Upper lobe of left lung (tissue), 4 donors: Measurements from ENCODE around the gene OAS2.

ENCODE experiments used
- EP300 ChIP-seq, 4 donors: sonication (generic); formaldehyde crosslinking; IDR thresholded peaks; one replicate each; pipeline ENCODE4 v1.5.1; 2017; ENCODE audit warnings: antibody characterized with exemption in 4 of 4, control low read depth in 2 of 4
- TF ChIP-seq, protein P1 (sequence below), 6 experiments: fragments of 450-650 bp in 4 of 6; fragments of 200-600 bp in 2 of 6; sonication (generic) in 2 of 6; IDR thresholded peaks; one replicate each; pipeline ENCODE4 v1.5.1; 2016 to 2019; ENCODE audit warnings: antibody characterized with exemption in 6 of 6

DNA sequence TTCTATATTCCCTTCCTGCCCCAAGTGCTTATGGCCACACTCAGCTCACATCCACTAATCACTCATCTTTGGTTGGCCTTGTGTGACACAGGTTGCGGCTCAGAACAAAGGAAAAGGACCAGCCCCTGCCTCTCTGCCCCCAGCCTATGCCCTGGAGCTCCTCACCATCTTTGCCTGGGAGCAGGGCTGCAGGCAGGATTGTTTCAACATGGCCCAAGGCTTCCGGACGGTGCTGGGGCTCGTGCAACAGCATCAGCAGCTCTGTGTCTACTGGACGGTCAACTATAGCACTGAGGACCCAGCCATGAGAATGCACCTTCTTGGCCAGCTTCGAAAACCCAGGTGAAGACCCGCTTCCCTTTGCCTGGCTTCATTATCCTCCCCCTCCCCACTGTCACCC is 15.8 kb upstream of the OAS2 start:
- TF ChIP-seq, protein P1, sequence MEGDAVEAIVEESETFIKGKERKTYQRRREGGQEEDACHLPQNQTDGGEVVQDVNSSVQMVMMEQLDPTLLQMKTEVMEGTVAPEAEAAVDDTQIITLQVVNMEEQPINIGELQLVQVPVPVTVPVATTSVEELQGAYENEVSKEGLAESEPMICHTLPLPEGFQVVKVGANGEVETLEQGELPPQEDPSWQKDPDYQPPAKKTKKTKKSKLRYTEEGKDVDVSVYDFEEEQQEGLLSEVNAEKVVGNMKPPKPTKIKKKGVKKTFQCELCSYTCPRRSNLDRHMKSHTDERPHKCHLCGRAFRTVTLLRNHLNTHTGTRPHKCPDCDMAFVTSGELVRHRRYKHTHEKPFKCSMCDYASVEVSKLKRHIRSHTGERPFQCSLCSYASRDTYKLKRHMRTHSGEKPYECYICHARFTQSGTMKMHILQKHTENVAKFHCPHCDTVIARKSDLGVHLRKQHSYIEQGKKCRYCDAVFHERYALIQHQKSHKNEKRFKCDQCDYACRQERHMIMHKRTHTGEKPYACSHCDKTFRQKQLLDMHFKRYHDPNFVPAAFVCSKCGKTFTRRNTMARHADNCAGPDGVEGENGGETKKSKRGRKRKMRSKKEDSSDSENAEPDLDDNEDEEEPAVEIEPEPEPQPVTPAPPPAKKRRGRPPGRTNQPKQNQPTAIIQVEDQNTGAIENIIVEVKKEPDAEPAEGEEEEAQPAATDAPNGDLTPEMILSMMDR (IDR thresholded peaks at IDR 0.05), result no peak
- TF ChIP-seq EP300 (IDR thresholded peaks at IDR 0.05), result no peak
